NCI-H460 (cell line): ENCODE measurements around the gene SPOUT1. TPM values are rescaled to one million over a fixed set of nuclear protein-coding genes. Genes with fewer than 3 reads are reported as not detected.
"Not testable (repeated sequence)": the region's sequence is repeated elsewhere in the genome, so short reads cannot be mapped to it uniquely, and the experiment has no call there.

ENCODE experiments used
- DNase-seq: peaks from one replicate; pipeline ENCODE4 v3.0.0-alpha.2; 2016; ENCODE audit warnings: low read depth; ENCODE audit errors: extremely low read depth
- polyA plus RNA-seq: library from polyadenylated mRNA; depleted of rRNA; stranded (reverse); fragments of >200 nt; gene quantifications from 2 replicates; pipeline ENCODE4 v1.2.3, GENCODE V29; 2014; cell fraction: nucleus; rRNA removed
- total RNA-seq: library from RNA; depleted of rRNA; stranded (reverse); fragments of >200 nt; shearing (Covaris generic); gene quantifications from 2 replicates; pipeline ENCODE4 v1.2.3, GENCODE V29; 2014; rRNA removed

SPOUT1 gene
- total RNA-seq = 21.1 and 22.1 TPM in 2 replicates
- 118 and 123 TPM in 2 replicates for polyA plus RNA-seq

GRCh38 chr9:128829477-128830251, at the start of gene SPOUT1:
SPOUT1 (minus strand) TSS chr9:128829794; CDS start chr9:128829780, 14 bp downstream.
- DNase-seq = peak; percentile 91

GRCh38 chr9:128877852-128878251, 48.3 kb upstream of the SPOUT1 start:
- no peak for DNase-seq

- not testable (repeated sequence) for DNase-seq
Measured at GRCh38 chr9:128870941-128871265, 41.3 kb upstream of the SPOUT1 start.

- no peak for DNase-seq
Measured at GRCh38 chr9:128870128-128870940, 40.7 kb upstream of the SPOUT1 start.

GRCh38 chr9:128863647-128864046, 34.1 kb upstream of the SPOUT1 start:
- DNase-seq = peak; percentile 55

- DNase-seq = no peak
Measured at GRCh38 chr9:128862401-128862851, 32.8 kb upstream of the SPOUT1 start.

GRCh38 chr9:128861501-128861900, 31.9 kb upstream of the SPOUT1 start:
- DNase-seq = no peak

GRCh38 chr9:128860937-128861336, 31.3 kb upstream of the SPOUT1 start:
- no peak for DNase-seq

- DNase-seq = not testable (repeated sequence)
Measured at GRCh38 chr9:128858476-128858875, 28.9 kb upstream of the SPOUT1 start.

GRCh38 chr9:128854454-128854853, 24.9 kb upstream of the SPOUT1 start:
- not testable (repeated sequence) for DNase-seq

GRCh38 chr9:128852646-128853045, 23.1 kb upstream of the SPOUT1 start:
- not testable (repeated sequence) for DNase-seq

- peak; percentile 41 for DNase-seq
Measured at GRCh38 chr9:128851779-128852600, 22.4 kb upstream of the SPOUT1 start.

GRCh38 chr9:128851024-128851423, 21.4 kb upstream of the SPOUT1 start:
- not testable (repeated sequence) for DNase-seq

GRCh38 chr9:128847803-128848202, 18.2 kb upstream of the SPOUT1 start:
- no peak for DNase-seq

GRCh38 chr9:128846680-128847030, 17.1 kb upstream of the SPOUT1 start:
- DNase-seq = no peak

GRCh38 chr9:128845186-128845931, 15.8 kb upstream of the SPOUT1 start:
- DNase-seq = no peak

GRCh38 chr9:128843171-128843570, 13.6 kb upstream of the SPOUT1 start:
- DNase-seq = not testable (repeated sequence)

- no peak for DNase-seq
Measured at GRCh38 chr9:128841694-128842492, 12.3 kb upstream of the SPOUT1 start.

GRCh38 chr9:128840524-128840923, 10.9 kb upstream of the SPOUT1 start:
- DNase-seq = no peak
